Activated T-cell treated with anti-CD3 and anti-CD28 coated beads, Interleukin-2, amount 50 U/mL, for 72 hours (primary cell): ENCODE measurements around the gene GPC5. TPM values are rescaled to one million over a fixed set of nuclear protein-coding genes. Genes with fewer than 3 reads are reported as not detected.
A peak's percentile ranks its signal among the peaks of the same experiment; 100 is the strongest.

Source experiments
- ATAC-seq, 2 donors: fragments of 150-1000 bp; cut with Tn5 transposase; replicated peaks in 1 of 2; 2 replicates each; pipeline ENCODE4 v1.10.0; 2021; ENCODE audit warnings: moderate library complexity in 2 of 2, mild to moderate bottlenecking in 1 of 2
- DNase-seq, 2 donors: peaks; one replicate each; pipeline ENCODE4 v3.0.0; 2021 to 2022; ENCODE audit warnings: mixed read lengths in 1 of 2
- H3K27ac Mint-ChIP-seq: one replicate; pipeline ENCODE4 v1.8.0; 2022; ENCODE audit warnings: mild to moderate bottlenecking, moderate library complexity, mixed read lengths
- H3K27me3 Mint-ChIP-seq: one replicate; pipeline ENCODE4 v1.8.0; 2022; ENCODE audit warnings: low read depth, mixed read lengths
- H3K36me3 Mint-ChIP-seq, 2 donors: one replicate each; pipeline ENCODE4 v1.8.0; 2022; ENCODE audit warnings: mixed read lengths in 2 of 2, mild to moderate bottlenecking in 1 of 2; ENCODE audit not compliant: insufficient read depth in 2 of 2
- H3K4me1 Mint-ChIP-seq: one replicate; pipeline ENCODE4 v1.8.0; 2022; ENCODE audit warnings: low read depth, mixed read lengths
- H3K4me3 Mint-ChIP-seq, 2 donors: one replicate each; pipeline ENCODE4 v1.8.0; 2022; ENCODE audit warnings: mild to moderate bottlenecking in 2 of 2, mixed read lengths in 2 of 2, moderate library complexity in 2 of 2
- H3K9me3 Mint-ChIP-seq, 2 donors: one replicate each; pipeline ENCODE4 v1.8.0; 2022; ENCODE audit warnings: mixed read lengths in 2 of 2
- total RNA-seq, 2 donors: library from RNA; stranded (reverse); gene quantifications; one replicate each; pipeline ENCODE4 v1.2.3, GENCODE V29; 2022

Gene GPC5
- total RNA-seq, 2 donors from 2014 or later: 0.14 TPM; not detected in 1

DNA sequence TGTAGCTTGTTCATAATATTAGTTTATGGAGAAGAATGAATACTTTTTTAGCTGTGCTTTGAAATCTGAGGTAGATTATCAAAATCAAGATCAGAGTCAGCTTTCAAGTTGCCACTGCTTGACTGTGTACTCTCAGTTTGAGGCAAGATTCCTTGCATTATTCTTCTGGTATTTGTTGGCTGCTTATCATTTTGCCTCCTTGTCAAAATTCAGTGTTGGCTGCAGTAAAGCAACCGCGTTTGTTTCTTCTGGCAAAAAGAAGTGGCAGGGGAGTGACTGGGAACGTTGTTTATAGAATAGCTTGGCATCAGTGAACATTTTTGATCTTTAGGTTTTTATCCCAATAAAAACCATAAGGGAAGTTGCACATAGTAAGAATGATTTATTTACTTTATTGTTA, 1408.9 kb downstream of the GPC5 start:
- Mint-ChIP-seq H3K27ac (no peak overlapping the region), H3K9me3 (peaks cover 3% of the 10 kb centered on the region in 2 donors)
- ATAC-seq: no peak

DNA sequence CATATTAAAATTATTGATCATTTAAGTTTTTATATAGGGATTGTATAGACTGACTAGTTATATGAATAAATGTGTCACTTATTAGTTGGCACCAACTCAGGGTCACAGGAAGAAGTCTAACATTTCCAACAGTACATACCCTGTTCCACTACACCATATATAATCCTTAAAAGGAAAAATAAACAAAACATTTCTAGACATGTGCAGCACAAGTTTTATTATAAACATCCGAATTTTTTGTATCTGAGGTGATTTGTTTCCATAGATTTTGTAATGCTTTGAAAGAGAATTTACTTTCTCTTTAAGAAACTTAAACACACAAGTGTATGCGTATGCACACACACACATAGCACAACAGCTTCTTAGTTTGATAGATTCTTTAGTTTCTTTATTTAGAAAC, 1409.5 kb downstream of the GPC5 start:
- Mint-ChIP-seq H3K36me3 (no peaks in the 10 kb centered on the region), H3K4me3 (no peak overlapping the region), H3K27ac (no peak overlapping the region), H3K4me1 (no peaks in the 10 kb centered on the region), H3K9me3 (peaks cover 3% of the 10 kb centered on the region in 2 donors), H3K27me3 (no peaks in the 10 kb centered on the region)
- ATAC-seq (no peak), DNase-seq (no peak)

More for the DNA sequence above, 1408.9 kb downstream of the GPC5 start:
- no peak for DNase-seq
- H3K36me3 Mint-ChIP-seq: no peaks in the 10 kb centered on the region
- H3K27me3 Mint-ChIP-seq: no peaks in the 10 kb centered on the region
- no peaks in the 10 kb centered on the region for H3K4me1 Mint-ChIP-seq
- no peak overlapping the region for H3K4me3 Mint-ChIP-seq

GRCh38 chr13:92821324-92821723, 1422.9 kb downstream of the GPC5 start:
- Mint-ChIP-seq H3K4me1 (no peaks in the 10 kb centered on the region), H3K9me3 (peaks cover 2 to 4% of the 10 kb centered on the region in 2 donors), H3K27ac (no peak overlapping the region), H3K4me3 (no peak overlapping the region), H3K27me3 (no peaks in the 10 kb centered on the region), H3K36me3 (peaks cover 0 to 2% of the 10 kb centered on the region in 2 donors)
- no peak for DNase-seq
- ATAC-seq: no peak

GRCh38 chr13:92823059-92823458, 1424.6 kb downstream of the GPC5 start:
- Mint-ChIP-seq H3K4me3 (no peak overlapping the region), H3K9me3 (peaks cover 2 to 6% of the 10 kb centered on the region in 2 donors), H3K36me3 (peaks cover 0 to 2% of the 10 kb centered on the region in 2 donors), H3K27ac (no peak overlapping the region), H3K27me3 (no peaks in the 10 kb centered on the region), H3K4me1 (no peaks in the 10 kb centered on the region)
- ATAC-seq (no peak), DNase-seq (no peak)

DNA sequence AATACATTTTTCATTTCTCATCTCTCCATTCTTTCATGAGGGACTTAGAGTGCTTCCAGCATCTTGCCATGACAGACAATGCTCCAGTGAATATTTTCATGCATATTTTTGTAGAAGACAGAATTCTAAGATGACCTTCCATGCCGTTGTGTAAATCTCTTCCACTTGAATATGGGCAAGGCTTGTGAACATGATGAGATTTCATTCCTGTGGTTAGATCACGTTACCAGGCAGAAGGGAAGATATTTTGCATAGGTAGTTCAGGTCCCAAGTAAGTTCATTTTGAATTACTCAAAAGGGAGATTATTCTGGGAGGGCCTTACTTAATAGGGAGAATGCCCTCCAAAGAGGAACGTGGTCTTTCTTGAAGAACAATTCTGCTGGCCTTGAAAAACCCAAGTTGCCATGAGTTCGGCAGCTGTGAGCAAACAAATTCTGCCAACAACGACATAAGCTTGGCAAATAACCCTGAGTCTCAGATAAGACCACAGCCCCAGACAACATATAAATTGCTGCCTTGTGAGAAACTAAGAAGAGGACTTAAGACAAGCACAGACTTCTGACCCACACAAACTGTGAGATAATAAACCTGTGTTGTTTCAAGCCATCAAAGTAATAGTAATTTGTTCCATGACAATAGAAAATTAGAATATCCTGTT, 1427.6 kb downstream of the GPC5 start:
- H3K27me3 Mint-ChIP-seq: no peaks in the 10 kb centered on the region

GRCh38 chr13:92827503-92827902, 1429.1 kb downstream of the GPC5 start:
- Mint-ChIP-seq H3K36me3 (no peaks in the 10 kb centered on the region), H3K9me3 (peaks cover 2 to 4% of the 10 kb centered on the region in 2 donors), H3K27me3 (no peaks in the 10 kb centered on the region), H3K4me1 (no peaks in the 10 kb centered on the region), H3K4me3 (no peak overlapping the region), H3K27ac (no peak overlapping the region)
- no peak for DNase-seq
- ATAC-seq: no peak

More for the DNA sequence above, 1427.6 kb downstream of the GPC5 start:
- H3K4me1 Mint-ChIP-seq: no peaks in the 10 kb centered on the region
- DNase-seq (no peak), ATAC-seq (no peak)
- peaks cover 2 to 4% of the 10 kb centered on the region in 2 donors for H3K9me3 Mint-ChIP-seq
- H3K27ac Mint-ChIP-seq: no peak overlapping the region
- no peak overlapping the region for H3K4me3 Mint-ChIP-seq
- H3K36me3 Mint-ChIP-seq: no peaks in the 10 kb centered on the region

- H3K27ac Mint-ChIP-seq: no peak overlapping the region
- DNase-seq (no peak), ATAC-seq (no peak)
- no peaks in the 10 kb centered on the region for H3K36me3 Mint-ChIP-seq
- no peak overlapping the region for H3K4me3 Mint-ChIP-seq
- H3K4me1 Mint-ChIP-seq: no peaks in the 10 kb centered on the region
- H3K27me3 Mint-ChIP-seq: no peaks in the 10 kb centered on the region
- H3K9me3 Mint-ChIP-seq: peaks cover 2 to 4% of the 10 kb centered on the region in 2 donors
These were observed 1431.5 kb downstream of the GPC5 start for GRCh38 chr13:92829930-92830329.

- DNase-seq (no peak), ATAC-seq (no peak)
- Mint-ChIP-seq H3K36me3 (no peaks in the 10 kb centered on the region), H3K27me3 (no peaks in the 10 kb centered on the region), H3K27ac (no peak overlapping the region), H3K9me3 (peaks cover 3 to 4% of the 10 kb centered on the region in 2 donors), H3K4me3 (no peak overlapping the region), H3K4me1 (no peaks in the 10 kb centered on the region)
These were observed 1432.4 kb downstream of the GPC5 start for GRCh38 chr13:92830821-92831220.

DNA sequence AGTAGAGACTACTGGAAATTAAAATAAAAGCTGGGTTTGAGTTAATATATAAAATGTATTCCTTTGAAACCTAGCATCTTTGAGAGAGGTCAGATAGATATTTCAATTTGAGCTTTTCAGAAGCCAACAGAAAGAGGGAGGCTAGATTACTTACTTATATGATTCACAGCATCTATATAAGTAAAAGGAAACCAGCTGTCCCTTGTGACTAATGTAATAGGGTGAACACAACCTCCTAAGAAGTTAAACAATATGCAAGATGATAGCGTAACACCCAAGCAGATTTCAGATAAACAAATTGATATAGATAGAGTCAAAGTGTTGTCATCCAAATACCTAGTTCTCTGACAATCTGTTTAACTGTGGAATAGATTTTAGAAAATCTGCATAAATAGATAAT, 1434.7 kb downstream of the GPC5 start:
- no peak for DNase-seq
- Mint-ChIP-seq H3K4me3 (no peak overlapping the region), H3K27ac (no peak overlapping the region), H3K4me1 (no peaks in the 10 kb centered on the region), H3K36me3 (no peaks in the 10 kb centered on the region), H3K27me3 (no peaks in the 10 kb centered on the region), H3K9me3 (peaks cover 2% of the 10 kb centered on the region in 2 donors)
- no peak for ATAC-seq

GRCh38 chr13:92836171-92836570, 1437.8 kb downstream of the GPC5 start:
- Mint-ChIP-seq H3K4me3 (no peak overlapping the region), H3K27me3 (no peaks in the 10 kb centered on the region), H3K4me1 (no peaks in the 10 kb centered on the region), H3K9me3 (peaks cover 0 to 4% of the 10 kb centered on the region in 2 donors), H3K36me3 (no peaks in the 10 kb centered on the region), H3K27ac (no peak overlapping the region)
- DNase-seq (no peak), ATAC-seq (no peak)

- DNase-seq (no peak), ATAC-seq (no peak)
- no peaks in the 10 kb centered on the region for H3K4me1 Mint-ChIP-seq
- H3K9me3 Mint-ChIP-seq: peaks cover 2 to 6% of the 10 kb centered on the region in 2 donors
- H3K27me3 Mint-ChIP-seq: no peaks in the 10 kb centered on the region
- no peak overlapping the region for H3K4me3 Mint-ChIP-seq
- H3K27ac Mint-ChIP-seq: no peak overlapping the region
- no peaks in the 10 kb centered on the region for H3K36me3 Mint-ChIP-seq
These were observed 1440.4 kb downstream of the GPC5 start for GRCh38 chr13:92838786-92839185.

DNA sequence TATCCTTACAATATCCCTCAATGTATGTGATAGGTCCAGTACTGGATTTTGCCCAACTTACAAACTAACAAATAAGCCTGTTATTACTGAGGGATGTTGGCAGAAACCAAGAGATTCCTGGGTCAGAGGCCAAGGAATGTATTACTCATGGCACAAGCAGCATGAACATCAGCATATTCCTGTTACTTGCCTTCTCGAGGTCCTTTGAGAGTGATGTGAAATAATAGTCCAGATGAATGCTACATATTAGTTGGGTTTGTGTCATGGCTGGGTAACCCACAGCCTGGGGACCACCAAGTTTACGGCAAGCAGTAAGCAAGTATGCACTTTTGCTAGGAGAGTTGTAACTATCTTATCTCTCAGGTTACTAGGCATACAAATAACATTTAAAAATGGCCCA, 1443.7 kb downstream of the GPC5 start:
- H3K27ac Mint-ChIP-seq: no peak overlapping the region
- no peaks in the 10 kb centered on the region for H3K4me1 Mint-ChIP-seq
- no peak for DNase-seq
- H3K27me3 Mint-ChIP-seq: no peaks in the 10 kb centered on the region
- ATAC-seq: no peak
- peaks cover 2 to 5% of the 10 kb centered on the region in 2 donors for H3K9me3 Mint-ChIP-seq
- no peak overlapping the region for H3K4me3 Mint-ChIP-seq
- no peaks in the 10 kb centered on the region for H3K36me3 Mint-ChIP-seq

- H3K36me3 Mint-ChIP-seq: no peaks in the 10 kb centered on the region
- peaks cover 2 to 5% of the 10 kb centered on the region in 2 donors for H3K9me3 Mint-ChIP-seq
- ATAC-seq (no peak), DNase-seq (no peak)
- H3K27me3 Mint-ChIP-seq: no peaks in the 10 kb centered on the region
- H3K4me1 Mint-ChIP-seq: no peaks in the 10 kb centered on the region
- H3K4me3 Mint-ChIP-seq: no peak overlapping the region
- peak overlapping the region; percentile 57 for H3K27ac Mint-ChIP-seq
These were observed 1445.1 kb downstream of the GPC5 start for GRCh38 chr13:92843549-92843948.

DNA sequence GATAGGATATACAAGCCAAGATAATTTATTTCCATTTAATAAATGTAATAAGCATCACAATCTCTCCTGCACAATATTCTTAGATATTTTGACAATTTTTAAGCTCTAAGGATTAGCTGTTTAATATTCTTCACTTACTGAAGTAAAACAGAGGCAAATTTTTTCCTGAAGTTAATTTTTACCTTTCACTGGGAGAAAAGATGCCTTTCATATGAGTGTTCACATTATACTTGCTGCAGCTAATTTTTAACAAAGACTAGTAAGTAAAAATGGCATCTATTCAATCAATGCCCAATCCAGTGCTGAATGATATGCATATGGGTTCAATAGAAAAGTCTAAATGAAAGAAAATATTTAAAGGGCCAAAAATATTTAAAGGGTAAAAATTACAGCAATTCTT, 1451.0 kb downstream of the GPC5 start:
- DNase-seq (no peak), ATAC-seq (no peak)
- Mint-ChIP-seq H3K27me3 (no peaks in the 10 kb centered on the region), H3K9me3 (peaks cover 2 to 4% of the 10 kb centered on the region in 2 donors), H3K4me1 (no peaks in the 10 kb centered on the region), H3K4me3 (no peak overlapping the region), H3K36me3 (no peaks in the 10 kb centered on the region), H3K27ac (no peak overlapping the region)
